Ovary (tissue), 9 donors: Measurements from ENCODE around the gene FRMD5. TPM values are rescaled to one million over a fixed set of nuclear protein-coding genes. Genes with fewer than 3 reads are reported as not detected.

Experiments
- DNase-seq, 5 donors: peaks; one replicate each; pipeline ENCODE4 v3.0.0-alpha.2; 2019 to 2020
- H3K27ac ChIP-seq, 2 donors: fragments of 200-600 bp; one replicate each; pipeline versions ENCODE4 v1.5.1 to v1.8.0; 2019 to 2022
- H3K27me3 ChIP-seq: fragments of 200-600 bp; one replicate; pipeline ENCODE4 v1.8.0; 2022
- H3K36me3 ChIP-seq: fragments of 200-600 bp; sonication (generic); one replicate; pipeline ENCODE4 v1.5.1; 2019
- H3K4me1 ChIP-seq: one replicate; pipeline ENCODE4 v1.8.1; 2013; ENCODE audit warnings: mild to moderate bottlenecking, moderate library complexity; ENCODE audit not compliant: insufficient read depth
- H3K4me3 ChIP-seq: fragments of 200-600 bp; sonication (generic); one replicate; pipeline ENCODE4 v1.5.1; 2017
- H3K9me3 ChIP-seq, 2 donors: fragments of 200-600 bp in 1 of 2; sonication (generic) in 1 of 2; one replicate each; pipeline versions ENCODE4 v1.5.1 to v1.8.1; 2013 to 2019; ENCODE audit warnings: mild to moderate bottlenecking in 1 of 2, moderate library complexity in 1 of 2
- EP300 ChIP-seq: sonication (generic); formaldehyde crosslinking; IDR thresholded peaks from one replicate; pipeline ENCODE4 v1.6.1; 2017; ENCODE audit warnings: antibody characterized with exemption
- POLR2A ChIP-seq: fragments of 450-650 bp; IDR thresholded peaks from one replicate; pipeline ENCODE4 v1.6.1; 2017; ENCODE audit warnings: antibody characterized with exemption, mild to moderate bottlenecking, moderate library complexity
- WGBS, 3 donors: extraction: QIAGEN DNeasy Blood & Tissue Kit in 1 of 3; methylation state at CpG; one replicate each; pipeline versions ENCODE4 v1.1.5 to v1.1.7; 2013 to 2017; 5-methylcytosine and 5-hydroxymethylcytosine counted together
- intact Hi-C, 4 donors: fragments of 100-400 bp; cut with DNase I; formaldehyde crosslinking; loops; one replicate each; pipeline versions ENCODE4 v1.11.0 to v1.15.1; 2022 to 2023
- polyA plus RNA-seq, 2 donors: library from polyadenylated mRNA; stranded (reverse); fragments of 200-250 nt in 1 of 2; fragments of 350-450 nt in 1 of 2; fragmentation: Illumina TruSeq in 1 of 2; extraction: RNeasy Lipid Tissue Mini Kit (QIAGEN cat#74804) in 1 of 2; gene quantifications; one replicate each; pipeline ENCODE4 v1.2.3, GENCODE V29; 2013 to 2014
- total RNA-seq, 7 donors: library from RNA; depleted of rRNA in 2 of 7; stranded (reverse); fragments of >200 nt in 2 of 7; fragmentation: NEBNext Ultra II Directional in 3 of 7; extraction: Animal tissue kit (Norgen Biotek cat#: 25700) in 3 of 7; gene quantifications; one replicate each; pipeline versions ENCODE4 v1.1.0 to v1.2.4, GENCODE V29; 2016 to 2023
- TF ChIP-seq, protein P1 (sequence below), 3 donors: fragments of 450-650 bp in 2 of 3; fragments of 200-600 bp in 1 of 3; IDR thresholded peaks; one replicate each; pipeline versions ENCODE4 v1.5.1 to v1.8.0; 2016 to 2022; ENCODE audit warnings: antibody characterized with exemption in 3 of 3, mild to moderate bottlenecking in 1 of 3
- donor health status: DM: no; HTN: no; CAD: no; lungs with moderate emphysema.
- donor health status: DM: no; HTN: no; CAD: no.
- donor health status: Bipolar disorder and iron deficiency.
- donor health status: DM: yes; HTN: yes; CAD: no.
- donor health status: DM: no; HTN: no; CAD: no.
- donor health status: DM: yes; HTN: yes; CAD: no.

FRMD5 gene
- total and polyA plus RNA-seq, 9 donors, result 0.12 to 2.2 (median 0.32) TPM

DNA sequence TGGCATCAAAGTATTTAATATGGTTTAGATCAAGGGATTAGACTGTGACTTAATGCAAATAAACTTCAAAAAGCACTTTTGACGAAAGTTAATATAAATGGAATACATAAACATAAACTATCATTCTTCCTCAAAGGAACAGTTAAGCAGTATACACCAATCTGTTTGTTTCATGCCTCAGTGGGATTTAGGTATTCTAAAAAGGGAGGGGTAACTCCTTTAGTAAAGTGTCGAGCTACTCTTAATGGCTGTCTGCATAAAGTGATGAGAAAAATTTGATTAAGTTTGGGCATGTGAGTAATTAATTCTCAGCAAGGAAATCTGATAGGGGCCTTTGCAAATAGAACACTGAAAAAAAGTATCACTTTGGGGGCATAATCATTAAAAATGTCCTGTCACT, 176.9 kb downstream of the FRMD5 start:
- H3K36me3 ChIP-seq, result no peaks in the 10 kb centered on the region
- DNase-seq, result no peak
- no peak overlapping the region for H3K4me3 ChIP-seq
- WGBS, 3 donors, result 79 to 87% (median 84%) methylated on average over 2 of the region's 2 CpGs
- TF ChIP-seq, protein P1, sequence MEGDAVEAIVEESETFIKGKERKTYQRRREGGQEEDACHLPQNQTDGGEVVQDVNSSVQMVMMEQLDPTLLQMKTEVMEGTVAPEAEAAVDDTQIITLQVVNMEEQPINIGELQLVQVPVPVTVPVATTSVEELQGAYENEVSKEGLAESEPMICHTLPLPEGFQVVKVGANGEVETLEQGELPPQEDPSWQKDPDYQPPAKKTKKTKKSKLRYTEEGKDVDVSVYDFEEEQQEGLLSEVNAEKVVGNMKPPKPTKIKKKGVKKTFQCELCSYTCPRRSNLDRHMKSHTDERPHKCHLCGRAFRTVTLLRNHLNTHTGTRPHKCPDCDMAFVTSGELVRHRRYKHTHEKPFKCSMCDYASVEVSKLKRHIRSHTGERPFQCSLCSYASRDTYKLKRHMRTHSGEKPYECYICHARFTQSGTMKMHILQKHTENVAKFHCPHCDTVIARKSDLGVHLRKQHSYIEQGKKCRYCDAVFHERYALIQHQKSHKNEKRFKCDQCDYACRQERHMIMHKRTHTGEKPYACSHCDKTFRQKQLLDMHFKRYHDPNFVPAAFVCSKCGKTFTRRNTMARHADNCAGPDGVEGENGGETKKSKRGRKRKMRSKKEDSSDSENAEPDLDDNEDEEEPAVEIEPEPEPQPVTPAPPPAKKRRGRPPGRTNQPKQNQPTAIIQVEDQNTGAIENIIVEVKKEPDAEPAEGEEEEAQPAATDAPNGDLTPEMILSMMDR (IDR thresholded peaks at IDR 0.05), result no peak
- TF ChIP-seq POLR2A, result no peak
- no peak for TF ChIP-seq EP300
- H3K27ac ChIP-seq, result no peak overlapping the region
- no peaks in the 10 kb centered on the region for H3K27me3 ChIP-seq
- intact Hi-C loops, result no loop called here
- no peaks in the 10 kb centered on the region for H3K4me1 ChIP-seq
- H3K9me3 ChIP-seq, result no peaks in the 10 kb centered on the region

DNA sequence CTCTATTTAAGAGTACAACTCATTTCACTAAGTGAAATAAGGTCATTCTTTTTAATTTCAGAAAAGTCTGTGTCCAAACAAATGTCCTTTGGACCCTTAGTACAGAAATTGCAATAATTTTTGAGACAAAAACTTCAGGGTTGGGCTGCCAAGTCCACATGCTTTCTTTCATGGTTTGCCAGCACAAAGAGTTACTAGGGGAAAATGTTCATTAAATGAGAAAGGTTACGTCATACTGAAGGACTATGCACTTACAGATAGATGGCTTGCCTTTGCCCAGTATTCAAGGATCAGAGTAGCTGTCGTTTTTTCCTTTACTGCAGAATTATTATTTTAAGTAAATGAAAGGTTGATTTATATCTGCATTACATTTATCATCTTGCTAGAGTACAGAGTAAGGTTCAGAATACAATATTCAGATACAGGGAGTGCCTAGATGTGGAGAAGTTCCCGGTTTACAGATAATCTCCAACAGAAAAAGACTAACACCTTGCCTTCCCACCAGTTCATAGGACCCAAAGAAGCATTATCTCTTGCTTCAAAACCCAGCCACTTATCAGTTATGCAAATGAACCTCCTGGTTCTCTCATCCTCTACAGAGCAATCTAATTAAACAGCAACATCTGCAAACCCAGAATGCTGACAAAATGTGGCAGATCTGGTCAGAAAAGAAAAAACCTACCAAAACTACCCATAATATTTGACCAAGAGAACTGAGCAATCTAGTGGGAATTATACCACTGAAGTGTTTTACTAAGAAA, 179.3 kb downstream of the FRMD5 start:
- H3K27ac ChIP-seq, result no peak overlapping the region
- 10 to 24% (median 18%) methylated on average over 3 of the region's 3 CpGs for WGBS, 3 donors

DNA sequence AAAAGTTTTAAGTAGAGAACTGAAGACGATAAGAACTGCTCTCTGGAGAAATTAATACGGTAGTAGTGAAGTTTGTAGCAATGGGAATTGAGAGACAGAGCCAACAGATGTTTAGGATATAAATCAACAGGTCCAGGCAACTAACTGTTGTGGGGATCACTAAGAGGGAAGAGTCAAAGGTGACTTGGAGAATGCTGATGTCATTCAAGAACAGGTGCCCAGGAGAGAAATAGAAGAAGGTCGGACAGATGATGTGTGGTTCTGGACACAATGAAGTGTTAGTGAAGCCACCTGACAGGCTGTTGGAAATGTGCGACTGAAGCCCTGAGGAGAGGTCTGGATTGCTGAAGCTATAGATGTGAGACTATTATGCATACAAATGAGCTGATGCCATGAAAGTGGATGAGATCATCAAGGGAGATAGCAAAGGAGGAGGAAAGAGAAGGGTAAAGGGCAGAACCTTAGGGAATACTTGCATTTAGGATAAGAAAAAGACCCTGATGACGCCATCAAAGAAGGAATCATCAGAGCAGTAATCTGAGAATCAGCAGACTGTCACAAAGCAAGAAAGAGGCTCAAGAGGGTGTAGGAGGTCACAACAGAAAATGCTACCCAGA, 183.7 kb downstream of the FRMD5 start:
- no peak overlapping the region for H3K27ac ChIP-seq
- intact Hi-C loops, result no loop called here
- DNase-seq, result no peak
- H3K27me3 ChIP-seq, result no peaks in the 10 kb centered on the region
- TF ChIP-seq, protein P1 (IDR thresholded peaks at IDR 0.05), result no peak
- TF ChIP-seq POLR2A (no peak), EP300 (no peak)
- H3K4me3 ChIP-seq, result no peak overlapping the region
- 69 to 77% (median 73%) methylated on average over 5 of the region's 5 CpGs for WGBS, 3 donors
- H3K9me3 ChIP-seq, result no peaks in the 10 kb centered on the region
- H3K36me3 ChIP-seq, result no peaks in the 10 kb centered on the region
- no peaks in the 10 kb centered on the region for H3K4me1 ChIP-seq

More for the DNA sequence above, 179.3 kb downstream of the FRMD5 start:
- no peaks in the 10 kb centered on the region for H3K9me3 ChIP-seq
- no peaks in the 10 kb centered on the region for H3K4me1 ChIP-seq
- no peak overlapping the region for H3K4me3 ChIP-seq
- H3K27me3 ChIP-seq, result no peaks in the 10 kb centered on the region
- intact Hi-C loops, result no loop called here
- TF ChIP-seq POLR2A (no peak), EP300 (no peak)
- TF ChIP-seq, protein P1 (IDR thresholded peaks at IDR 0.05), result no peak
- DNase-seq, result no peak
- no peaks in the 10 kb centered on the region for H3K36me3 ChIP-seq

DNA sequence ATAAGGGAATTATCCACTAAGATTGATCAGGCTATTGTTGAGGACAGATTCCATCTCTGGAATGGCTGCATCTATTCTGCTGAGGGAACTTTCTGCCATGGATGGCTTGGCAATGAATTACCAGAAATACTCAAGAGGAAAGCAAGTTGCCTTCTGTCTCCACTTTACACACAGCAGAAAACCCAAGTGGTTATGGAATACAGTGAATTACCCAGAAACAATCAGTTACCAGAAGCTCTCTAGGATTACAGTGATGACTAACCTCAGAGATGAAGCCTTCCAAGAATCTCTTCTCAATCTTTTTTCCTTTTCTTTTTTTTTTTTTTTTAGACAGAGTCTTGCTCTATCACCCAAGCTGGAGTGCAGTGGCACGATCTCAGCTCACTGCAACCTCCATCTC, 185.0 kb downstream of the FRMD5 start:
- H3K36me3 ChIP-seq, result no peaks in the 10 kb centered on the region
- no peaks in the 10 kb centered on the region for H3K27me3 ChIP-seq
- no peaks in the 10 kb centered on the region for H3K4me1 ChIP-seq
- no peak overlapping the region for H3K4me3 ChIP-seq
- no peak for DNase-seq
- H3K9me3 ChIP-seq, result no peaks in the 10 kb centered on the region
- intact Hi-C loops, result no loop called here
- WGBS, 3 donors, result 70 to 79% (median 70%) methylated on average over 1 of the region's 1 CpG
- TF ChIP-seq, protein P1 (IDR thresholded peaks at IDR 0.05), result no peak
- TF ChIP-seq EP300, result no peak
- TF ChIP-seq POLR2A, result no peak
- no peak overlapping the region for H3K27ac ChIP-seq
